HCT116 (cell line): ENCODE results near the gene PATZ1. TPM values are rescaled to one million over a fixed set of nuclear protein-coding genes. Genes with fewer than 3 reads are reported as not detected.

Experiments used
- ATAC-seq: fragments of 200-7000 bp; cut with Tn5 transposase; 2 replicates; pipeline ENCODE4 v1.9.1; 2020; ENCODE audit warnings: mild to moderate bottlenecking, moderate library complexity
- BruUV-seq: library from RNA; stranded (reverse); fragments of 400-500 nt; replicated peaks from 2 replicates; lab custom pipeline; 2021; lab: Mats Ljungman, UMichigan
- CTCF ChIA-PET: fragments of 300-600 bp; sonication (Branson Sonifier 250); formaldehyde crosslinking; loops from one replicate; lab custom pipeline; 2021; ENCODE audit warnings: antibody characterized with exemption; lab: Charles Lee
- POLR2A ChIA-PET: fragments of 300-600, 350-600 bp; sonication (Branson Sonifier 250); formaldehyde crosslinking; loops from one replicate; lab custom pipeline; 2021; ENCODE audit warnings: antibody characterized with exemption; lab: Charles Lee
- RAD21 ChIA-PET, 2 experiments: fragments of 300-600 bp; sonication (Branson Sonifier 250); formaldehyde crosslinking; loops; one replicate each; lab custom pipeline; 2023; ENCODE audit warnings: low total read pairs in 2 of 2; ENCODE audit not compliant: uncharacterized antibody in 2 of 2, unreplicated experiment in 2 of 2, low non-redundant PET in 1 of 2; lab: Charles Lee
- DNase-seq: peaks from one replicate; pipeline ENCODE4 v3.0.0-alpha.2; 2010; ENCODE audit warnings: low read depth, low spot score
- H2AFZ ChIP-seq: fragments of 200-600 bp; shearing (Covaris generic), sonication (generic); 2 replicates; pipeline ENCODE4 v1.6.1; 2017; ENCODE audit warnings: low read depth, mixed run types, mixed read lengths, antibody characterized with exemption, low read length; ENCODE audit not compliant: poor library complexity, severe bottlenecking
- H3K27ac ChIP-seq: 2 replicates; pipeline ENCODE4 v1.5.1; 2012; ENCODE audit warnings: low read depth, low read length
- H3K27me3 ChIP-seq: fragments of 200-600 bp; sonication (generic); 2 replicates; pipeline ENCODE4 v1.6.1; 2016; ENCODE audit warnings: mixed run types, low read length, mixed read lengths; ENCODE audit not compliant: insufficient read depth
- H3K36me3 ChIP-seq, 2 experiments: fragments of 200-500 bp in 1 of 2; fragments of 200-600 bp in 1 of 2; sonication (Bioruptor generic) in 1 of 2; sonication (generic) in 1 of 2; 2 replicates each; pipeline versions ENCODE4 v1.5.1 to v1.6.1; 2014 to 2016; ENCODE audit warnings: low read length in 2 of 2, inconsistent platforms in 1 of 2, mixed read lengths in 1 of 2, mixed run types in 1 of 2; ENCODE audit not compliant: insufficient read depth in 2 of 2, control insufficient read depth in 1 of 2
- H3K4me1 ChIP-seq, 2 experiments: fragments of 200-600 bp in 1 of 2; sonication (generic) in 1 of 2; 2 replicates each; pipeline versions ENCODE4 v1.5.1 to v1.6.1; 2012 to 2017; ENCODE audit warnings: low read length in 2 of 2, inconsistent platforms in 1 of 2, mild to moderate bottlenecking in 1 of 2, mixed read lengths in 1 of 2, mixed run types in 1 of 2, moderate library complexity in 1 of 2; ENCODE audit not compliant: insufficient read depth in 2 of 2, control insufficient read depth in 1 of 2
- H3K4me2 ChIP-seq: fragments of 200-600 bp; sonication (generic); 2 replicates; pipeline ENCODE4 v1.6.1; 2017; ENCODE audit warnings: mixed run types, low read length, mixed read lengths
- H3K4me3 ChIP-seq, 2 experiments: fragments of 200-600 bp in 1 of 2; sonication (generic) in 1 of 2; replicated peaks in 1 of 2; 2 replicates each; pipeline ENCODE4 v1.5.1; 2011 to 2016; ENCODE audit warnings: low read length in 2 of 2, control low read depth in 1 of 2, low read depth in 1 of 2, mild to moderate bottlenecking in 1 of 2, mixed read lengths in 1 of 2, mixed run types in 1 of 2
- H3K79me2 ChIP-seq: fragments of 200-600 bp; sonication (generic); 2 replicates; pipeline ENCODE4 v1.6.1; 2017; ENCODE audit warnings: mild to moderate bottlenecking, mixed run types, low read length, moderate library complexity, mixed read lengths; ENCODE audit not compliant: insufficient read depth
- H3K9ac ChIP-seq: fragments of 200-600 bp; sonication (generic); 2 replicates; pipeline ENCODE4 v1.6.1; 2016; ENCODE audit warnings: low read length, mixed read lengths
- H3K9me2 ChIP-seq: fragments of 200-600 bp; sonication (generic), shearing (Covaris generic); 2 replicates; pipeline ENCODE4 v1.6.1; 2017; ENCODE audit warnings: mixed run types, mild to moderate bottlenecking, moderate library complexity; ENCODE audit not compliant: insufficient read depth
- H3K9me3 ChIP-seq, 2 experiments: fragments of 200-500 bp in 1 of 2; fragments of 200-600 bp in 1 of 2; sonication (Bioruptor generic) in 1 of 2; sonication (generic) in 1 of 2; 2 replicates each; pipeline ENCODE4 v1.6.1; 2014 to 2017; ENCODE audit warnings: low read length in 2 of 2, mixed read lengths in 2 of 2, inconsistent platforms in 1 of 2, low read depth in 1 of 2, mild to moderate bottlenecking in 1 of 2, mixed run types in 1 of 2, moderate library complexity in 1 of 2; ENCODE audit not compliant: control insufficient read depth in 1 of 2, insufficient read depth in 1 of 2
- H4K20me1 ChIP-seq: fragments of 200-600 bp; sonication (generic), shearing (Covaris generic); 2 replicates; pipeline ENCODE4 v1.6.1; 2017; ENCODE audit warnings: mixed run types, mild to moderate bottlenecking, moderate library complexity; ENCODE audit not compliant: insufficient read depth
- CBX3 ChIP-seq: IDR thresholded peaks from 2 replicates; pipeline ENCODE4 v1.6.1; 2012; ENCODE audit warnings: low read depth
- EGR1 ChIP-seq: IDR thresholded peaks from 2 replicates; pipeline ENCODE4 v1.6.1; 2012; ENCODE audit warnings: low read depth
- ELF1 ChIP-seq: IDR thresholded peaks from 2 replicates; pipeline ENCODE4 v1.6.1; 2012; ENCODE audit warnings: low read depth, borderline replicate concordance
- EZH2phosphoT487 ChIP-seq: fragments of 200-600 bp; IDR thresholded peaks from 2 replicates; pipeline ENCODE4 v1.6.1; 2018; ENCODE audit warnings: antibody characterized with exemption, borderline replicate concordance
- FOSL1 ChIP-seq: IDR thresholded peaks from 2 replicates; pipeline ENCODE4 v1.6.1; 2012; ENCODE audit warnings: low read depth
- JUND ChIP-seq: IDR thresholded peaks from 2 replicates; pipeline ENCODE4 v1.6.1; 2012
- POLR2A ChIP-seq: IDR thresholded peaks from 2 replicates; pipeline ENCODE4 v1.7.0; 2011; ENCODE audit warnings: borderline replicate concordance; ENCODE audit not compliant: insufficient read depth, insufficient read length; ENCODE audit errors: extremely low read depth
- RAD21 ChIP-seq: IDR thresholded peaks from 2 replicates; pipeline ENCODE4 v1.6.1; 2012; ENCODE audit warnings: low read depth, mild to moderate bottlenecking
- ZBTB33 ChIP-seq: IDR thresholded peaks from 2 replicates; pipeline ENCODE4 v1.6.1; 2011; ENCODE audit warnings: mild to moderate bottlenecking, low read length, moderate library complexity; ENCODE audit not compliant: insufficient replicate concordance; ENCODE audit errors: extremely low read depth
- ZFX ChIP-seq: fragments of 450-650 bp; IDR thresholded peaks from 2 replicates; pipeline ENCODE4 v1.6.1; 2017
- ZNF274 ChIP-seq: fragments of 200-500 bp; sonication (Bioruptor generic); IDR thresholded peaks from 2 replicates; pipeline ENCODE4 v1.6.1; 2014; ENCODE audit warnings: mild to moderate bottlenecking, low read depth, low read length, inconsistent platforms
- intact Hi-C: fragments of 100-400 bp; cut with micrococcal nuclease; formaldehyde crosslinking; loops from 2 replicates; pipeline ENCODE4 v1.10.0; 2022
- total RNA-seq: library from RNA; stranded (reverse); gene quantifications from one replicate; pipeline ENCODE4 v1.2.1, GENCODE V29; 2021; ENCODE audit not compliant: unreplicated experiment
- TF ChIP-seq, protein P1 (sequence below): IDR thresholded peaks from 2 replicates; pipeline ENCODE4 v1.6.1; 2012; ENCODE audit warnings: low read depth
- TF ChIP-seq, protein P2 (sequence below): IDR thresholded peaks from 2 replicates; pipeline ENCODE4 v1.6.1; 2012

The PATZ1 gene
- total RNA-seq, 1 experiment from 2014 or later: 30.6 TPM

- intact Hi-C loops: no loop called here
Measured at GRCh38 chr22:31334329-31334728, 11.8 kb downstream of the PATZ1 start.

More at GRCh38 chr22:31334329-31334728, 11.8 kb downstream of the PATZ1 start:
- no peak overlapping the region for H3K4me3 ChIP-seq
- H3K9me2 ChIP-seq: no peaks in the 10 kb centered on the region
- H3K4me1 ChIP-seq: peaks cover 5 to 15% of the 10 kb centered on the region in 2 experiments; a peak in 3 of 4 replicates
- H3K27ac ChIP-seq: no peak overlapping the region
- BruUV-seq: no TSS peak
- ATAC-seq (no peak), DNase-seq (no peak)
- H3K27me3 ChIP-seq: no peaks in the 10 kb centered on the region
- no peaks in the 10 kb centered on the region for H3K9me3 ChIP-seq
- TF ChIP-seq ZBTB33 (no peak), JUND (no peak), EZH2phosphoT487 (no peak), ZNF274 (no peak), EGR1 (no peak), FOSL1 (no peak), CBX3 (no peak), POLR2A (no peak), RAD21 (no peak), ZFX (no peak), ELF1 (no peak)
- TF ChIP-seq, protein P1, sequence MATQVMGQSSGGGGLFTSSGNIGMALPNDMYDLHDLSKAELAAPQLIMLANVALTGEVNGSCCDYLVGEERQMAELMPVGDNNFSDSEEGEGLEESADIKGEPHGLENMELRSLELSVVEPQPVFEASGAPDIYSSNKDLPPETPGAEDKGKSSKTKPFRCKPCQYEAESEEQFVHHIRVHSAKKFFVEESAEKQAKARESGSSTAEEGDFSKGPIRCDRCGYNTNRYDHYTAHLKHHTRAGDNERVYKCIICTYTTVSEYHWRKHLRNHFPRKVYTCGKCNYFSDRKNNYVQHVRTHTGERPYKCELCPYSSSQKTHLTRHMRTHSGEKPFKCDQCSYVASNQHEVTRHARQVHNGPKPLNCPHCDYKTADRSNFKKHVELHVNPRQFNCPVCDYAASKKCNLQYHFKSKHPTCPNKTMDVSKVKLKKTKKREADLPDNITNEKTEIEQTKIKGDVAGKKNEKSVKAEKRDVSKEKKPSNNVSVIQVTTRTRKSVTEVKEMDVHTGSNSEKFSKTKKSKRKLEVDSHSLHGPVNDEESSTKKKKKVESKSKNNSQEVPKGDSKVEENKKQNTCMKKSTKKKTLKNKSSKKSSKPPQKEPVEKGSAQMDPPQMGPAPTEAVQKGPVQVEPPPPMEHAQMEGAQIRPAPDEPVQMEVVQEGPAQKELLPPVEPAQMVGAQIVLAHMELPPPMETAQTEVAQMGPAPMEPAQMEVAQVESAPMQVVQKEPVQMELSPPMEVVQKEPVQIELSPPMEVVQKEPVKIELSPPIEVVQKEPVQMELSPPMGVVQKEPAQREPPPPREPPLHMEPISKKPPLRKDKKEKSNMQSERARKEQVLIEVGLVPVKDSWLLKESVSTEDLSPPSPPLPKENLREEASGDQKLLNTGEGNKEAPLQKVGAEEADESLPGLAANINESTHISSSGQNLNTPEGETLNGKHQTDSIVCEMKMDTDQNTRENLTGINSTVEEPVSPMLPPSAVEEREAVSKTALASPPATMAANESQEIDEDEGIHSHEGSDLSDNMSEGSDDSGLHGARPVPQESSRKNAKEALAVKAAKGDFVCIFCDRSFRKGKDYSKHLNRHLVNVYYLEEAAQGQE: no peak
- TF ChIP-seq, protein P2, sequence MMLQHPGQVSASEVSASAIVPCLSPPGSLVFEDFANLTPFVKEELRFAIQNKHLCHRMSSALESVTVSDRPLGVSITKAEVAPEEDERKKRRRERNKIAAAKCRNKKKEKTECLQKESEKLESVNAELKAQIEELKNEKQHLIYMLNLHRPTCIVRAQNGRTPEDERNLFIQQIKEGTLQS: no peak
- no peak overlapping the region for H3K4me2 ChIP-seq
- POLR2A ChIA-PET: no interaction called here
- RAD21 ChIA-PET: no interaction called here
- CTCF ChIA-PET: interaction anchor here (2.0 kb wide), 1 partner anchor 21 kb away, joined by 4 read pairs; no protein-coding TSS in a partner anchor
- H3K9ac ChIP-seq: no peak overlapping the region
- no peak overlapping the region for H2AFZ ChIP-seq
- peaks cover 31 to 34% of the 10 kb centered on the region in 2 experiments; a peak in 3 of 4 replicates for H3K36me3 ChIP-seq
- no peaks in the 10 kb centered on the region for H4K20me1 ChIP-seq
- peaks cover 5% of the 10 kb centered on the region; the same call in 1 of the 2 replicates for H3K79me2 ChIP-seq
